ENCODE measurements around the gene KBTBD4.

DNA sequence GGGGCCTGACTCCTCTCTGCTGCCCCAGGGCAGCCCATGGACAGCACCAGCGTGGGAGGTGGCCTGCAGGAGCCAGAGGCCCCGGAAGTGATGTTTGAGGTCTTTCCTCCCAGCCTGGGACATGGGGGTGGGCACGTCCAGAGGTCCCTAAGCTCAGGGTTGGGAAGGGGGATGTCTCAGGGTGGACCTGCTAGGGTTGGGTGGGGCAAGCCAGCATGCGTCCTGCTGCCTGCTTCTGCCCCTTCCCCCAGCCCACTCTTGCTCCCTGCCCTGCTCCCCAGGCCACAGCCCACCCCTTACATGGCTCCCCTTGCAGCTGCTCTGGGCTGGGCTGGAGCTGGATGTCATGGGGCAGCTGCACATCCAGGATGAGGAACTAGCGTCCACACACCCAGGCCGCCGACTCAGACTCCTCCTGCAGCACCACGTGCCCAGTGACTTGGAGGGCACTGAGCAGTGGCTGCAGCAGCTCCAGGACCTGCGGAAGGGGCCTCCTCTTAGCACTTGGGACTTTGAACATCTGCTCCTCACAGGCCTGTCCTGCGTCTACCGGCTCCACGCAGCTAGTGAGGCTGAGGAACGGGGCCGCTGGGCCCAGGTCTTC is 9.1 kb upstream of the KBTBD4 start:
- TF ChIP-seq, protein P1, sequence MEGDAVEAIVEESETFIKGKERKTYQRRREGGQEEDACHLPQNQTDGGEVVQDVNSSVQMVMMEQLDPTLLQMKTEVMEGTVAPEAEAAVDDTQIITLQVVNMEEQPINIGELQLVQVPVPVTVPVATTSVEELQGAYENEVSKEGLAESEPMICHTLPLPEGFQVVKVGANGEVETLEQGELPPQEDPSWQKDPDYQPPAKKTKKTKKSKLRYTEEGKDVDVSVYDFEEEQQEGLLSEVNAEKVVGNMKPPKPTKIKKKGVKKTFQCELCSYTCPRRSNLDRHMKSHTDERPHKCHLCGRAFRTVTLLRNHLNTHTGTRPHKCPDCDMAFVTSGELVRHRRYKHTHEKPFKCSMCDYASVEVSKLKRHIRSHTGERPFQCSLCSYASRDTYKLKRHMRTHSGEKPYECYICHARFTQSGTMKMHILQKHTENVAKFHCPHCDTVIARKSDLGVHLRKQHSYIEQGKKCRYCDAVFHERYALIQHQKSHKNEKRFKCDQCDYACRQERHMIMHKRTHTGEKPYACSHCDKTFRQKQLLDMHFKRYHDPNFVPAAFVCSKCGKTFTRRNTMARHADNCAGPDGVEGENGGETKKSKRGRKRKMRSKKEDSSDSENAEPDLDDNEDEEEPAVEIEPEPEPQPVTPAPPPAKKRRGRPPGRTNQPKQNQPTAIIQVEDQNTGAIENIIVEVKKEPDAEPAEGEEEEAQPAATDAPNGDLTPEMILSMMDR (IDR thresholded peaks at IDR 0.05): no peak
- TF ChIP-seq POLR2A (IDR thresholded peaks at IDR 0.05): no peak

Data from heart left ventricle (tissue), 13 donors.